K562 (cell line): Measurements from ENCODE around the gene RASSF3. TPM values are rescaled to one million over a fixed set of nuclear protein-coding genes. Genes with fewer than 3 reads are reported as not detected.

Experiments
- ATAC-seq: fragments of 200-7000 bp; cut with Tn5 transposase; 3 replicates; pipeline ENCODE4 v1.9.1; 2020; ENCODE audit warnings: moderate library complexity
- BruUV-seq: library from RNA; stranded (reverse); fragments of 400-500 nt; replicated peaks from 2 replicates; lab custom pipeline; 2021; lab: Mats Ljungman, UMichigan
- CTCF ChIA-PET: fragments of 300-600 bp; formaldehyde crosslinking; extraction: SDS; loops from one replicate; lab custom pipeline; 2021; ENCODE audit warnings: low intra/inter-chr PET ratio; lab: Yijun Ruan, JAX
- POLR2A ChIA-PET: fragments of 300-600, 350-650 bp; sonication (Branson Sonifier 250); formaldehyde crosslinking; extraction: SDS; loops from one replicate; lab custom pipeline; 2021; ENCODE audit warnings: antibody characterized with exemption, inconsistent platforms; lab: Yijun Ruan, JAX
- DNase-seq, 4 experiments: peaks; one replicate each; pipeline versions ENCODE4 v3.0.0 to v3.0.0-alpha.2; 2011 to 2018; ENCODE audit warnings: low spot score in 3 of 4, mixed read lengths in 3 of 4; ENCODE audit errors: extremely low read depth in 1 of 4
- FAIRE-seq: peaks from 2 replicates; lab custom pipeline; 2011; peaks lifted over from hg19 to GRCh38; lab: Jason Lieb, UNC
- H2AFZ ChIP-seq: 2 replicates; pipeline ENCODE4 v1.6.0; 2011; ENCODE audit warnings: low read depth, low read length, control low read depth, inconsistent platforms
- H3K27ac ChIP-seq: fragments of 200-600 bp; 3 replicates; pipeline ENCODE4 v1.8.0; 2011; ENCODE audit warnings: low read depth, mild to moderate bottlenecking, control low read depth, inconsistent platforms, low read length, moderate library complexity, mixed read lengths; ENCODE audit errors: extremely low read depth
- H3K27me3 ChIP-seq, 2 experiments: fragments of 300-600 bp in 1 of 2; 2 replicates in 1 of 2; 3 replicates in 1 of 2; pipeline versions ENCODE4 v1.6.0 to v1.8.0; 2011; ENCODE audit warnings: inconsistent platforms in 2 of 2, low read length in 2 of 2, mild to moderate bottlenecking in 1 of 2, mixed read lengths in 1 of 2, moderate library complexity in 1 of 2; ENCODE audit not compliant: control insufficient read depth in 2 of 2, insufficient read depth in 2 of 2
- H3K36me3 ChIP-seq: fragments of 300-600 bp; 3 replicates; pipeline ENCODE4 v1.8.0; 2011; ENCODE audit warnings: mild to moderate bottlenecking, low read length, inconsistent platforms; ENCODE audit not compliant: control insufficient read depth, insufficient read depth
- H3K4me1 ChIP-seq, 2 experiments: fragments of 200-600 bp in 1 of 2; replicated peaks in 1 of 2; 2 replicates in 1 of 2; 3 replicates in 1 of 2; pipeline versions ENCODE4 v1.5.1 to v1.8.0; 2011; ENCODE audit warnings: inconsistent platforms in 2 of 2, low read length in 2 of 2, mild to moderate bottlenecking in 1 of 2, mixed read lengths in 1 of 2, moderate library complexity in 1 of 2; ENCODE audit not compliant: control insufficient read depth in 2 of 2, insufficient read depth in 2 of 2
- H3K4me2 ChIP-seq: 2 replicates; pipeline ENCODE4 v1.6.1; 2011; ENCODE audit warnings: low read length, control low read depth, inconsistent platforms, mixed read lengths; ENCODE audit not compliant: insufficient read depth
- H3K4me3 ChIP-seq: fragments of 200-600 bp; sonication (generic), shearing (Covaris generic); 2 replicates; pipeline ENCODE4 v1.5.1; 2016; ENCODE audit warnings: control low read depth, inconsistent platforms
- H3K79me2 ChIP-seq: fragments of 200-600 bp; 3 replicates; pipeline ENCODE4 v1.8.0; 2011; ENCODE audit warnings: low read length, inconsistent platforms; ENCODE audit not compliant: control insufficient read depth, insufficient read depth
- H3K9ac ChIP-seq, 2 experiments: 2 replicates each; pipeline versions ENCODE4 v1.6.0 to v1.6.1; 2011; ENCODE audit warnings: low read depth in 2 of 2, low read length in 2 of 2, control low read depth in 1 of 2, inconsistent platforms in 1 of 2, mild to moderate bottlenecking in 1 of 2, mixed read lengths in 1 of 2; ENCODE audit not compliant: insufficient read depth in 1 of 2
- H3K9me1 ChIP-seq: one replicate; pipeline ENCODE4 v1.6.0; 2011; ENCODE audit warnings: inconsistent platforms, mild to moderate bottlenecking, low read length, moderate library complexity; ENCODE audit not compliant: control insufficient read depth, insufficient read depth
- H3K9me3 ChIP-seq: replicated peaks from 2 replicates; pipeline ENCODE4 v1.5.1; 2011; ENCODE audit warnings: low read depth, low read length, inconsistent platforms; ENCODE audit not compliant: control insufficient read depth, insufficient read depth
- H4K20me1 ChIP-seq: replicated peaks from 2 replicates; pipeline ENCODE4 v1.6.1; 2011; ENCODE audit warnings: low read length, inconsistent platforms, mixed read lengths; ENCODE audit not compliant: control insufficient read depth, insufficient read depth
- C11orf30 ChIP-seq: fragments of 450-650 bp; IDR thresholded peaks from 2 replicates; pipeline ENCODE4 v1.6.1; 2016; ENCODE audit warnings: low read depth, mild to moderate bottlenecking
- MAFF ChIP-seq: IDR thresholded peaks from 2 replicates; pipeline ENCODE4 v1.6.1; 2012; ENCODE audit warnings: low read length, improper control_type of control experiment
- MAFG ChIP-seq: fragments of 450-650 bp; conservative IDR thresholded peaks from 2 replicates; pipeline ENCODE4 v1.6.1; 2016; ENCODE audit warnings: missing genetic modification characterization, missing compliant biosample characterization
- MAFK ChIP-seq: IDR thresholded peaks from 2 replicates; pipeline ENCODE4 v1.6.1; 2011; ENCODE audit warnings: low read length, improper control_type of control experiment
- ZNF316 ChIP-seq: fragments of 450-650 bp; IDR thresholded peaks from 2 replicates; pipeline ENCODE4 v1.6.1; 2016
- WGBS: fragments of 100-300 bp; shearing (Covaris generic); methylation state at CpG from one replicate; pipeline ENCODE4 v1.1.6; 2016; ENCODE audit warnings: low coverage, mixed read lengths; ENCODE audit not compliant: insufficient coverage; ENCODE audit errors: missing lambda C conversion rate; 5-methylcytosine and 5-hydroxymethylcytosine counted together
- in situ Hi-C: fragments of 300-500 bp; cut with MboI; formaldehyde crosslinking; loops from 4 replicates; pipeline ENCODE4 v1.15.0; 2018; ENCODE audit warnings: inconsistent platforms, mixed read lengths
- intact Hi-C: fragments of 100-400 bp; cut with micrococcal nuclease; formaldehyde crosslinking; loops from 2 replicates; pipeline ENCODE4 v1.14.2; 2022
- polyA plus RNA-seq, 8 experiments: library from polyadenylated mRNA; depleted of rRNA in 4 of 8; stranded (reverse) in 5 of 8; unstranded in 3 of 8; fragments of >200 nt; fragmentation: Nextera tagmentation in 2 of 8; fragmentation: Illumina TruSeq in 1 of 8; extraction: Ambion mirVana in 2 of 8; extraction: Trizol in 1 of 8; gene quantifications; 2 replicates each; pipeline versions ENCODE4 v1.2.1 to v1.2.3, GENCODE V29; 2011 to 2014; ENCODE audit warnings: inconsistent platforms in 1 of 8, missing spikeins in 1 of 8
- total RNA-seq, 7 experiments: library from RNA; depleted of rRNA in 6 of 7; stranded (reverse); fragments of >200 nt in 6 of 7; fragmentation: Illumina TruSeq in 2 of 7; extraction: Trizol in 2 of 7; gene quantifications; 2 replicates each; pipeline versions ENCODE4 v1.2.1 to v1.2.3, GENCODE V29; 2011 to 2021; ENCODE audit warnings: low replicate concordance in 1 of 7
- TF ChIP-seq, protein P1 (sequence below): sonication (generic); formaldehyde crosslinking; IDR thresholded peaks from 2 replicates; pipeline ENCODE4 v1.8.1; 2023; ENCODE audit warnings: mild to moderate bottlenecking, missing genetic modification reagents

Gene RASSF3
- total and polyA plus RNA-seq, 9 of the 15 experiments (the other 6 are each of a cell fraction or from before 2014, with no cell fraction given): 3.7 to 39.2 (median 20.2) TPM

DNA sequence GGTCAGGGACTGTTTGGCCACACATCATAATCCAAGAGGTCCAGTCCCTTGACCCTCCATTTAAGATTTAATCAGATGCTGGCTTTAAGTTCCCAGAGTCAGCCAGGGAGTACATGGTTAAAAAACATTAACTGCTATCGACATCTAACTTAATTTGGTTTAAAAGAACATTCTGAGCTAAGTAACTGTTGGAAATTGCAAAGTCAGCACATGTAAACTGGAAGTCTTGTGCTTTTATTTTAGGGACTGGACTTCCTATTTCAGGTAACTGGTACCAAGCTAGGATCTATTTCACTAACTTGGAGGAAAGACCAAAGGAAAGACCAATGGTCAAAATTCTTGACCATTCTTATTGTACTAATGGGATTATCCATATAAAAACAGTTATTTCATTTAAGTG lies 108.4 kb downstream of the RASSF3 start:
- CTCF ChIA-PET: no interaction called here
- intact Hi-C loops: no loop called here
- DNase-seq: no peak
- Histone ChIP-seq H3K27me3 (no peaks in the 10 kb centered on the region), H4K20me1 (no peaks in the 10 kb centered on the region), H3K36me3 (peaks cover 53% of the 10 kb centered on the region), H3K27ac (no peak overlapping the region), H3K4me3 (no peak overlapping the region), H3K79me2 (no peaks in the 10 kb centered on the region), H2AFZ (no peak overlapping the region), H3K9me1 (peaks cover 3% of the 10 kb centered on the region), H3K4me2 (no peak overlapping the region), H3K9me3 (no peaks in the 10 kb centered on the region), H3K9ac (no peak overlapping the region), H3K4me1 (peaks cover 3 to 15% of the 10 kb centered on the region in 2 experiments; a peak in 4 of 5 replicates)
- no peak for FAIRE-seq
- 89% methylated on average over 1 of the region's 1 CpG for WGBS
- no TSS peak for BruUV-seq
- POLR2A ChIA-PET: interaction anchor here (2.0 kb wide), 1 partner anchor 11 kb away, joined by 4 read pairs; no protein-coding TSS in a partner anchor
- no peak for ATAC-seq
- TF ChIP-seq C11orf30 (peak; percentile 87), ZNF316 (peak; percentile 93), MAFF (peak; percentile 90), MAFG (tag) (peak; percentile 78), MAFK (peak; percentile 91)
- TF ChIP-seq, protein P1, sequence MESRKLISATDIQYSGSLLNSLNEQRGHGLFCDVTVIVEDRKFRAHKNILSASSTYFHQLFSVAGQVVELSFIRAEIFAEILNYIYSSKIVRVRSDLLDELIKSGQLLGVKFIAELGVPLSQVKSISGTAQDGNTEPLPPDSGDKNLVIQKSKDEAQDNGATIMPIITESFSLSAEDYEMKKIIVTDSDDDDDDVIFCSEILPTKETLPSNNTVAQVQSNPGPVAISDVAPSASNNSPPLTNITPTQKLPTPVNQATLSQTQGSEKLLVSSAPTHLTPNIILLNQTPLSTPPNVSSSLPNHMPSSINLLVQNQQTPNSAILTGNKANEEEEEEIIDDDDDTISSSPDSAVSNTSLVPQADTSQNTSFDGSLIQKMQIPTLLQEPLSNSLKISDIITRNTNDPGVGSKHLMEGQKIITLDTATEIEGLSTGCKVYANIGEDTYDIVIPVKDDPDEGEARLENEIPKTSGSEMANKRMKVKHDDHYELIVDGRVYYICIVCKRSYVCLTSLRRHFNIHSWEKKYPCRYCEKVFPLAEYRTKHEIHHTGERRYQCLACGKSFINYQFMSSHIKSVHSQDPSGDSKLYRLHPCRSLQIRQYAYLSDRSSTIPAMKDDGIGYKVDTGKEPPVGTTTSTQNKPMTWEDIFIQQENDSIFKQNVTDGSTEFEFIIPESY: no peak
- in situ Hi-C loops: no loop called here
